Dedifferentiated amniotic fluid mesenchymal stem cell (primary cell): ENCODE results near the gene CENPX.

Source experiments
- DNase-seq: peaks from one replicate; pipeline ENCODE4 v3.0.0-alpha.2; 2016; ENCODE audit errors: extremely low spot score

The CENPX gene

GRCh38 chr17:82022310-82022980, at the start of gene CENPX:
TSS of gene CENPX (minus strand) at chr17:82022878. CDS start at chr17:82022861, 17 bp downstream.
- DNase-seq = no peak

DNA sequence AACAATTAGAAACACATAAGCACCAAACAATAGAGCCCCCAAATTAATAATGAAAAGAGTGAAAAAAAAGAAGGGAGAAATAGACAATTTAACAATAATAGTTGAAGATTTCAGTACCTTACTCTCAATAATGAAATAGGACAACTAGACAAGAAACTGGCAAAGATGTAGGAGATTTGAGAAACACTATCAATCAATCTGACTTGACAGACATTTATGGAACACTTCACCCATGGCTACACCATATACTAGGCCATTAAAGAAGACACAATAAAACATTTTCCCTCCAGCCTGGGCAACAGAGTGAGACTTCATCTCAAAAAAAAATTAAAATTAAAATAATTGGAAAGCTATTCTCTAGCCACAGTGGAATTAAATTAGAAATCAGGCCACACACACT, 47.9 kb upstream of the CENPX start:
- DNase-seq = no peak

DNA sequence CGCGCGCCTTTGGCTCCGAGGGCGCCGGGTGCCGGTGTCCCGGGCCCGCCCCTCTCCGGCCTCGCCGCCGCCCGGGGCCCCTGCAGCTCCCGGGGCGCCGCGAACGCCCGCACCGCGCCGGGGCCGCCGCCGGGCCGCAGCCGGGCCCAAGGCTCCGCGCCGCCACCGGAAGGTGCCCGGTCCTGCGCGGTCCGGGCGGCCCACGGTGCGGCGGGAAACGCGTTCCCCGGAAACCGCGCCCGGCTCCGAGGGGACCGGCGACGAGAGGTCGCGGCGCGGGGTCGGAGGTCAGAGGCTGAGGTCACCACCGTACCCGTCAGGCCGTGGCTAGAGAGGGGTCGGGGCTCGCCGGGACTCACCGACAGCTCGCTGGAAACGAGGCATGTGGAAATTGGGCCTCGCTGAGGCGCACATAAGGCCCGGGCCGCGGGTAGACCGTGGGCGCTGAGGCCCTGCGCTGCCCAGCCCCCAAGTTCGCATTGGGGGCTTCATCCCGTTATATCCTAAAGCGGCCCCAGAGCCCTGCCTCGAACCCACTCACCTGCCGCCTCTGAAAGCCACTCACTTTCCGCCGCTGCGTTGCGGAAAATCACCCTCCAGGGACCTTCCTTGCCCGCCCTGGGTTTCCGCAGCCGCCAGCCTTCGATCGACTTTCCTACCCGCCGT, 43.1 kb upstream of the CENPX start, which contains the start of gene DUS1L:
DUS1L (minus strand) TSS at position 167 of the 666 bp plus-strand sequence. CDS start 745 bp downstream, outside the sequence.
- DNase-seq = no peak

GRCh38 chr17:82065193-82065637, 42.5 kb upstream of the CENPX start:
- DNase-seq = no peak

DNA sequence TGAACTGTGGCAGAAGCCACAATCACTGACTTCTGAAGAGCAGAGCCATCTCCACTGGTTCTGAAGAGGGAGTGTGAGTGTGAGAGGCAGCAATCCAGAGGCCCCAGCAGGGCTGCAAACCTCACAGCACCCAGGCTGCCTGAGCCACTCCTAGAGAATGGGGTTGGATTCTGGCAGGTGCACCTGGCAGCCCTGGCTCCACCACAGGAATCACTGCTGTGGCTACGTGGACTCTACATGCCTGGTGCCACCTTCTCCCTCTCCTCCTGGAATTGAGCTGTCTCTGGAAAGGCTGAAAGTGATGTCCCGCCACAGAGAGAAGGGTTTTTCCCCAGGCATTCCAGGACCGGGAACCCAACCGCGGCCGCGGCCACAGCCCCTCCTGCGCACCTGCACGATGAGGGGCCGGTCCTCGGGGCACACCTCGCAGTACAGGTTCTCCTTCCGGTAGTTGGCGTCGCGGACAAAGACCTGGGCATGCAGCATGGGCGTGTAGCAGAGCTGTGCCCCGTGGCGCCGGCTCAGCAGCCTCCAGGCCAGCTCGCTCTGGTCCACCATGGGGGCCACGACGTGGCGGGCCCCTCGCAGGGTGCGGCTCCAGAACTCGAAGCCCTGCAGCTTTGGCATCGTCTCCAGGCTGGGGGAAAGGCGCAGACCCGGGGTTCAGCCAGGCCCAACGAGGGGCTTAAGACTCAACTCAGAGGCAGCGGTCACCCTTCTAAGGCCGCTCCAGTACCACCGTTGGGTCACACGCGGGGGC, 41.9 kb upstream of the CENPX start:
- no peak for DNase-seq

DNA sequence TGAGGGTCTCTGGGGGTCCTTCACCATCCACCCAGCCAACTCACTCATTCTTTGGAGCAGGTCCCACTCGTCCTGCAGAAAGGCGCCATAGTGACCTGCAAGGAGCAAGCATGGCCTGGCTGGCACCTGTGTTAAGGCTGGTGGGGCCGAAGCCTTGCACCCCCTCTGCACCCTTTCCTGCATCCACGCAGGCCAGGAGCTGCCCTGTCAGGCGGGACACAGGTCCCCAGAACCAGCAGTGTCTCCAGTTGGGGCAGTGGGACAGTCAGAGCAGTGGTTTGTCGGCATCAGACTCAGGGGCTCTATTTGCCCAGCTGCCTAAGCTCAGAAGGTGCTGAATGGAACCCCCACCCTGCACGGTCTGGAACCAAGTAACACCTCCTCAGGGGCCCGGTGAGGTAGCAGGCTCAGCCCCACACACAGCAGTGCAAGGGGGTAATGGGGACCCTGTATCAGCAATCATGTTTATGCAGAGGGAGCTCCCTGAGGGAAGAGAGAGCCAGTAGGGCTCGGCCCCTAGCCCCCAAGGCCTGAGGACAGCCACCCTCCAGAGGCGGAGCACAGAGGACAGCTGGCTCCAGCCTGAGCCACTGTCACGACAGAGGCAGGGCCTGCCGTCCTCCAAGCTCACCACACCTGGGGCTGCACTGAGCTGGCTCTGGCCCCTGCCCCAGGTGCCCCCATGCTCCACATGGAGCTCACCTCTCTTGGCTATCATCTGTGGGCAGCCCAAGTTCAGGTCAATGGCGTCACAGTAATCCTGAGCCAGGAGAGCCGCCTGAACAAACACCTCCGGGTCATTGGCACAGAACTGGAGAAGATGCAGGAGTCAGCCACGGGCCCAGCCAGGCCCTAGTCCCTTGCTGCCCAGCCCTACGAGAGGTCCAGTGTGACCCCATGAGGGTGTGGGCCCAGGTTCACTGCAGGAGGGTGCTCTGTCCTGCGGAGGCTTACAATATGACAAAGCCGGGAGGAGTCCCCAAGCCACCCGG, 41.0 kb upstream of the CENPX start:
- DNase-seq = no peak

DNA sequence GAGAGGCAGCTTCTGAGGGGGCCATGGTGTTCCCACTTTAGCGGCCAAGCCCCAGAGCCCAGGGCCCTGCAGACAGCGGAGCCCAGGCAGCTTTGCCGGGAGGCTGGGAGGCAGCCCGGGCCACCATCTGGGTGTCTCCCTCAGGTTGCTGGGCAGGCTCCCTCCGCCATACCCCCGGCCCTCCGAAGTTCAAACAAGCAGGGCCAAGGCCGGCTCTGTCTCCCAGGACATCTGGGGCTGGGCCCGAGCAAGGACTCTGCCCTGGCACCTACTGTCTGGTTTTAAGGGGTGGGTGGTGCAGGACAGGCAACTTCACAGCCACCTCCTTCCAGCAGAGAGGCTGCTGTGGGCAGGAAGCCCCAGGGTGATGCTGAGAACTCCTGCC, 40.3 kb upstream of the CENPX start:
- DNase-seq = no peak

- no peak for DNase-seq
Measured at GRCh38 chr17:82062076-82062983, 39.7 kb upstream of the CENPX start.

- DNase-seq = no peak
Measured at GRCh38 chr17:82061047-82061925, 38.6 kb upstream of the CENPX start.

DNA sequence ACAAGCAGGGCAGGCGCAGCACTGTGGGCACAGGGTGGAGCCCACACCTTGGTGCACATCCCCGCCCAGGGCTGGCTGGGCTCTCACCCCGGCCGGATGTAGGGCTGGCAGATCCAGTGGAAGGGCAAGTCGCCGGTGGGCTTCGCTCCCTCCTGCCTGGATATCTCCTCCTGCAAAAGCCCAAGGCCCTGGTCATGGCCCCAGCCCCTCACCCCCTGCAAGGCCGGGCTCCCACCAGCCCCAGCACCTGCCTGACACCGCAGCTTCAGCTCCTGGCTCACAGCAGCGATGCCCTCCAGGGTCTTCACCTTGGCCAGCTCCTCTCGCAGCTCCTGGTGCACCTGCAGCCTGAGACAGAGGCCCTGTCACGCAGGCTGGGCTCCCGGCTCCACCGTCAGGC, 37.9 kb upstream of the CENPX start:
- no peak for DNase-seq

GRCh38 chr17:82060001-82060380, 37.3 kb upstream of the CENPX start:
- DNase-seq = no peak

DNA sequence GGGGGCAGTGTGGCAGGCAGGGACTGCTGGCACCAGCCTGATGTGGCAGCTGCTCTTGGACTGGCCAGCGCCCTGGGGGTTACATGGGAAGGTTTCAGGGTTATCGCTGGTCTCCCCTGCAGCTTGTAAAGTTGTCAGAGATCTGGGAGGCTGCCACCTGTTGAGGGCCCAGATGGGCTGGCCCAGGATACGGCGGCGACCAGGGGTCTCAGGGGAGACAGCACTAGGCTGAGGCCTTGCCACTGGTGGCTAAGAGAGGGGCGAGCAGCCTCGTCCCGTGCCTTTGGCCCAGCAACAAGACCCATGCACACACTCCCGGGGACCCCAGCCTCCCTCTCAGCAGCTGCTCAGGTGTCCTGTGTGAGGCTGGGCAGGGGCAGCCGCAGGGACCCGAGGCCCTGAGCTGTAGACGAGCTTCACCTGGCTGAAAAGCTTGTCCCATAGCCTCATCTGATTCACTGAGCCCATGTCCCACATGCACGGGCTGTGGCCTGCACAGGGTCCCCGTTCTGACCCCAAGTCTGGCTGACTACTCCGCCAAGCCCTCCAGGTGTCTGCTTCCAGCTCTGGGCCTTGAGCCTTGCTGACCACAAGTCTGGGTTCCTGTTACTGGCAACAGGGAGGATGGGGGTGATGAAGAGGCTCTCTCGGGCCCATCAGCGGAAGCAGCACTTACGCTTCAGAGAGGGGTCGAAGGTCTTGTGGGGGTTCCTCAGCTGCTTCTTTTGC, 36.8 kb upstream of the CENPX start:
- no peak for DNase-seq

DNA sequence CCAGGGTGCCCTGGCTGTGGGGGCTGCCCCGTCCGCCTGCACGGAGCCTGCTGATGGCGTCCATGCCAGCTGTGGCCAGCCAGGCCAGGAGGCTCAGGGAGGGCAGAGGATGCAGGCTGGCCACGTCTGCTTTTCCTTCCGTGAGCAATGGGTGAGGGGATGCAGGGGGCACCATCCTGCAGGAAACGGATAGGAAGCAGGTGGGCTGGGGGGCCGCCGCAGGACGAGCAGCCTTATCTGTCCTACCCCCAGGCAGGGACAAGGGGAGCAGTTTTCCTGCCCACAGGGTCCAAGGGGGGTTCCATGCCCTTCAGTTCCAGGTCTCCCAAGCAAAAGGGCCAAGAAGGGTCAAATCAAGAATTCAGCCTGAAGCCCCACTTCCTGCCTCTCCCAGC, 36.2 kb upstream of the CENPX start:
- no peak for DNase-seq

DNA sequence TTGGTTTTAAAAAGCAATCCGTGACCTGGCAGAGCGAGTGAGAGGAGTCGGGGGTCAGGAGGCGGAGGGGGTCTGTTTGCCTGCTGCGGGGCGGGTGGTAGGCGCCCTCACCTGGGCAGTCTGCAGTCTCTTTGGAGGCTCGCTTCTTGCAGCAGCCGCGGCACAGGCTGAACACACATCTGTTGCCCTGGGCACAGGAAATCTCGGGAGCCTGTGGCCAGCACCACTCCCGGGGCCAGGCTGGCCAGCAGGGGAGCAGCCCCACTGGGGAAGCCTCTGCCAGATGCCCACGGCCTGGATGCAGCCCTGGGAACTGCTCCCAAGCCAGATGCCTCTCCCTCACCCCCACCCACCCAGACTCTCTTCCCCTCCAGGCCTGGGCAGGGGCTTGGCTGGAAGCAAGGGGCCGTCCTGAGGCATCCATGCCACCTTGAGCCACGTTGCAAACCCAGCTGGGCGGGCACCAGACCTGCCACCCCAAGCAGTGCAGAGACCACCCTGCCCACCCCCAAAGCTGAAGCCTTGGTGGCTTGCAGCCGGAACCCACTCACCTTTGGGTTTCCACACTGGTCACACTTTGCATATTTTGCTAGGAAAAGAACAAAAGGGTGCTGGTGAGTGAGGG, 35.7 kb upstream of the CENPX start:
- no peak for DNase-seq

DNA sequence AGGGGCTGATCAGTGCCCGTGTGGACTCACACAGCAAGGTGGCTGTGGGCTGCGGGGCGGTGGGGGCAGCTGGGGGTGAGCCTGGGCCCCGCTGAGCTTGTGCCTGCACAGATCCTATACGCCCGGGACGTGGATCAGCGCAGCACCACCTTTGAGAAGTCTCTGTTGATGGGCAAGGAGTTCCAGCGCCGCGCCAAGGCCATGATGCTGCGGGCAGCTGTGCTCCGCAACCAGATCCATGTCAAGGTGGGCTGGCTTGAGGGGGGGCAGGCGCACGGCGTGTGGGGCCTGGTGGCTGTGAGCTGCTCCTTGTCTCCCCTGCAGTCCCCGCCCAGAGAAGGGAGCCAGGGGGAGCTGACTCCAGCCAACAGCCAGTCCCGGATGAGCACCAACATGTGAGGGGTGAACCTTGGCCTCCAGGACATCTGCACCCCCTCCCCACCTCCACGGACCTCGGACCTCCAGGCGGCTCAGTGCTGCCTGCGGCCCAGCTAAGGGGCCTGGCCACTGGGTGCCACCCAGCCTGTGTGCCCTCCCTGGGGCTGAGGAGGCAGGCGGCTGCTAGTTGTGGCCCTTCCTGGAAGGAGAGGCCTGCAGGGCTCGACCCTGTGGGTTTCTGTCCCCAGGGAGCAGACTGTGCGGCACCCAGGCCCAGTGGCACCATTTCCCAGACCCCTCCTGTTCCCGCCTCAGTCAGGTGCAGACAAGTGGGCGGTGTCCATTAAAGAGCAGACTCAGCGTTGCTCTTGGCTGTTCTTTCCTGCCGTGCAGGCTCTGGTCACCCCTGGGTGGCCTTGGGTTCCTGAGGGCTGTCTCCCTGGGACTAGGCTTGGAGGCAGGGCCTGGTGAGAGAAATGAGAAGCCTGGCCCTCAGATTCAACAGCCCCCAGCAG, 34.3 kb upstream of the CENPX start:
- no peak for DNase-seq

DNA sequence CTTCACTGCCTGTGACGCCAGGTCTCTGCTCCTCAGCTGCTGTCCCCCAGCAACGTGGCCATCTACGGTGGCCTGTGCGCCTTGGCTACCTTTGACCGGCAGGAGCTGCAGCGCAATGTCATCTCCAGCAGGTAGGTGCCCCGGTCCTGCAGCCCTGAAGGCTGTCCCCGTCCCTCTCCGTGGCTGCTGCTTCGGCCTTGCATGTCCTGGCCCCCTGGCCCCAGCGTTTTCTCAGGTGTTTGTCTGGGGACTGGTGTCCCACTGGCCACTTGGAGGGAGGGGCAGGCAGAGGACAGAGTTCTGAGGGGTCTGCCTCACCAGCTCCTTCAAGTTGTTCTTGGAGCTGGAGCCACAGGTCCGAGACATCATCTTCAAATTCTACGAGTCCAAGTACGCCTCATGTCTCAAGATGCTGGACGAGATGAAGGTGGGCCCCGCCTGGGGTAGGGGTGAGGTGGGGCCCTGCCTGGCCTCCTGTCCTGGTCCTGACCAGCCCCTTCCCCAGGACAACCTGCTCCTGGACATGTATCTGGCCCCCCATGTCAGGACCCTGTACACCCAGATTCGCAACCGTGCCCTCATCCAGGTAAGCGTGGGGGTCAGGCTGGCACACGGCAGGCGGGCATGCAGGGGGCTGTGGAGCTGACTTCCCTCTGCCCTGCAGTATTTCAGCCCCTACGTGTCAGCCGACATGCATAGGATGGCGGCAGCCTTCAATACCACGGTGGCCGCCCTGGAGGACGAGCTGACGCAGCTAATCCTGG, 33.5 kb upstream of the CENPX start:
- DNase-seq = no peak
